H1 (cell line): ENCODE data around the gene GOLGA6C. TPM values are rescaled to one million over a fixed set of nuclear protein-coding genes. Genes with fewer than 3 reads are reported as not detected.

Experiments used
- CTCF ChIA-PET: fragments of 300-600 bp; sonication (Branson Sonifier 250); formaldehyde crosslinking; loops from one replicate; lab custom pipeline; 2021; ENCODE audit not compliant: partially characterized antibody; lab: Charles Lee
- POLR2A ChIA-PET: fragments of 300-600 bp; sonication (Branson Sonifier 250); formaldehyde crosslinking; loops from one replicate; lab custom pipeline; 2021; ENCODE audit warnings: inconsistent platforms; ENCODE audit not compliant: partially characterized antibody; lab: Charles Lee
- DNase-seq, 2 experiments: peaks; one replicate each; pipeline versions ENCODE4 v3.0.0 to v3.0.0-alpha.2; 2010 to 2022; ENCODE audit warnings: low spot score in 2 of 2, low read depth in 1 of 2, mixed read lengths in 1 of 2
- FAIRE-seq: peaks from 2 replicates; lab custom pipeline; 2011; peaks lifted over from hg19 to GRCh38; lab: Jason Lieb, UNC
- H2AFZ ChIP-seq: 2 replicates; pipeline ENCODE4 v1.8.1; 2012; ENCODE audit warnings: low read length, inconsistent platforms
- H2AK5ac ChIP-seq: 2 replicates; pipeline ENCODE4 v1.6.1; 2013; ENCODE audit warnings: low read depth, low read length
- H2BK120ac ChIP-seq: replicated peaks from 2 replicates; pipeline ENCODE3; 2013; ENCODE audit warnings: low read depth, low read length, inconsistent platforms
- H2BK12ac ChIP-seq: 2 replicates; pipeline ENCODE4 v1.6.1; 2013; ENCODE audit warnings: low read depth, low read length
- H2BK15ac ChIP-seq: 2 replicates; pipeline ENCODE4 v1.6.1; 2013; ENCODE audit warnings: low read length
- H2BK20ac ChIP-seq: 2 replicates; pipeline ENCODE4 v1.6.1; 2013; ENCODE audit warnings: low read length
- H2BK5ac ChIP-seq: 2 replicates; pipeline ENCODE4 v1.6.1; 2013; ENCODE audit warnings: low read depth, low read length
- H3K14ac ChIP-seq: 2 replicates; pipeline ENCODE4 v1.6.1; 2013; ENCODE audit warnings: inconsistent platforms; ENCODE audit not compliant: insufficient read length
- H3K18ac ChIP-seq: 2 replicates; pipeline ENCODE4 v1.6.1; 2013; ENCODE audit warnings: low read length; ENCODE audit errors: extremely low read depth
- H3K23ac ChIP-seq: 2 replicates; pipeline ENCODE4 v1.6.1; 2013; ENCODE audit warnings: inconsistent platforms; ENCODE audit not compliant: insufficient read length
- H3K23me2 ChIP-seq: 2 replicates; pipeline ENCODE4 v1.6.1; 2013; ENCODE audit warnings: low read depth, low read length
- H3K27ac ChIP-seq: 2 replicates; pipeline ENCODE4 v1.6.1; 2011; ENCODE audit warnings: low read depth, low read length, inconsistent platforms
- H3K27me3 ChIP-seq, 4 experiments: replicated peaks in 1 of 4; 1 replicate in 1 of 4; 2 replicates in 3 of 4; pipeline versions ENCODE4 v1.6.1 to v1.8.1; 2011 to 2013; ENCODE audit warnings: low read length in 3 of 4, mild to moderate bottlenecking in 3 of 4, inconsistent platforms in 2 of 4, mixed read lengths in 2 of 4, moderate library complexity in 1 of 4; ENCODE audit not compliant: control insufficient read depth in 3 of 4, insufficient read depth in 3 of 4; ENCODE audit errors: extremely low read depth in 1 of 4
- H3K36me3 ChIP-seq, 4 experiments: 2 replicates each; pipeline versions ENCODE4 v1.6.1 to v1.8.1; 2011 to 2013; ENCODE audit warnings: mild to moderate bottlenecking in 4 of 4, low read length in 3 of 4, moderate library complexity in 2 of 4, control low read depth in 1 of 4, inconsistent platforms in 1 of 4; ENCODE audit not compliant: insufficient read depth in 4 of 4, control insufficient read depth in 2 of 4
- H3K4ac ChIP-seq: replicated peaks from 2 replicates; pipeline ENCODE3; 2013; ENCODE audit warnings: low read length, low read depth, mixed read lengths, inconsistent platforms; ENCODE audit not compliant: insufficient read length
- H3K4me1 ChIP-seq, 4 experiments: replicated peaks in 1 of 4; 1 replicate in 1 of 4; 2 replicates in 3 of 4; pipeline versions ENCODE4 v1.6.1 to v1.8.1; 2011 to 2013; ENCODE audit warnings: low read length in 3 of 4, inconsistent platforms in 2 of 4, mixed read lengths in 1 of 4; ENCODE audit not compliant: insufficient read depth in 4 of 4, control insufficient read depth in 3 of 4
- H3K4me2 ChIP-seq, 2 experiments: 2 replicates each; pipeline versions ENCODE4 v1.6.1 to v1.8.1; 2011 to 2013; ENCODE audit warnings: low read depth in 2 of 2, low read length in 2 of 2, control low read depth in 1 of 2, inconsistent platforms in 1 of 2, mild to moderate bottlenecking in 1 of 2; ENCODE audit not compliant: insufficient read depth in 1 of 2
- H3K4me3 ChIP-seq, 4 experiments: fragments of 200-600, 300-600 bp in 1 of 4; sonication (generic), shearing (Covaris generic), sonication (Bioruptor Twin) in 1 of 4; 2 replicates each; pipeline versions ENCODE4 v1.5.1 to v1.8.1; 2011 to 2016; ENCODE audit warnings: low read length in 4 of 4, low read depth in 3 of 4, control low read depth in 2 of 4, inconsistent platforms in 2 of 4, mild to moderate bottlenecking in 2 of 4, mixed read lengths in 1 of 4, moderate library complexity in 1 of 4; ENCODE audit not compliant: insufficient read depth in 2 of 4; ENCODE audit errors: extremely low read depth in 1 of 4
- H3K56ac ChIP-seq: replicated peaks from 2 replicates; pipeline ENCODE3; 2013; ENCODE audit warnings: low read depth, mild to moderate bottlenecking, mixed read lengths, low read length, inconsistent platforms; ENCODE audit not compliant: insufficient read length
- H3K79me1 ChIP-seq: 2 replicates; pipeline ENCODE4 v1.6.1; 2013; ENCODE audit warnings: low read depth, low read length, control low read depth
- H3K79me2 ChIP-seq, 2 experiments: 2 replicates each; pipeline versions ENCODE4 v1.6.1 to v1.8.1; 2012 to 2013; ENCODE audit warnings: low read length in 2 of 2, mild to moderate bottlenecking in 2 of 2, inconsistent platforms in 1 of 2; ENCODE audit not compliant: insufficient read depth in 2 of 2, control insufficient read depth in 1 of 2
- H3K9ac ChIP-seq, 4 experiments: replicated peaks in 1 of 4; 1 replicate in 1 of 4; 2 replicates in 3 of 4; pipeline versions ENCODE4 v1.6.1 to v1.8.1; 2011 to 2013; ENCODE audit warnings: low read depth in 3 of 4, low read length in 3 of 4, control low read depth in 2 of 4, mild to moderate bottlenecking in 2 of 4, moderate library complexity in 2 of 4, inconsistent platforms in 1 of 4; ENCODE audit errors: extremely low read depth in 1 of 4
- H3K9me3 ChIP-seq, 2 experiments: 2 replicates each; pipeline versions ENCODE4 v1.6.1 to v1.8.1; 2012 to 2013; ENCODE audit warnings: mild to moderate bottlenecking in 2 of 2, moderate library complexity in 2 of 2, control low read depth in 1 of 2, inconsistent platforms in 1 of 2, low read depth in 1 of 2, low read length in 1 of 2, mixed read lengths in 1 of 2; ENCODE audit not compliant: insufficient read depth in 2 of 2
- H4K20me1 ChIP-seq, 2 experiments: replicated peaks in 1 of 2; 2 replicates each; pipeline versions ENCODE3 to v1.8.1; 2011 to 2013; ENCODE audit warnings: inconsistent platforms in 2 of 2, low read length in 2 of 2, mild to moderate bottlenecking in 1 of 2; ENCODE audit not compliant: insufficient read depth in 2 of 2, control insufficient read depth in 1 of 2
- H4K5ac ChIP-seq: 2 replicates; pipeline ENCODE4 v1.6.1; 2013; ENCODE audit warnings: low read length, low read depth, mixed read lengths, inconsistent platforms; ENCODE audit not compliant: insufficient read length
- H4K8ac ChIP-seq: 2 replicates; pipeline ENCODE4 v1.8.0; 2013; ENCODE audit warnings: mild to moderate bottlenecking, moderate library complexity, low read length, inconsistent platforms; ENCODE audit not compliant: insufficient read depth; ENCODE audit errors: extremely low read depth
- H4K91ac ChIP-seq: replicated peaks from 2 replicates; pipeline ENCODE3; 2013; ENCODE audit warnings: low read length, mixed read lengths, inconsistent platforms; ENCODE audit not compliant: insufficient read length
- CHD1 ChIP-seq: IDR thresholded peaks from 2 replicates; pipeline ENCODE4 v1.6.1; 2012; ENCODE audit warnings: low read depth, low read length, improper control_type of control experiment
- EP300 ChIP-seq, 2 experiments: IDR thresholded peaks; 1 replicate in 1 of 2; 2 replicates in 1 of 2; pipeline ENCODE4 v1.6.1; 2011 to 2012; ENCODE audit warnings: low read depth in 2 of 2, low read length in 2 of 2, mild to moderate bottlenecking in 2 of 2, borderline replicate concordance in 1 of 2, inconsistent platforms in 1 of 2, moderate library complexity in 1 of 2
- EZH2 ChIP-seq: fragments of 200-600 bp; sonication (generic); IDR thresholded peaks from 2 replicates; pipeline ENCODE4 v1.7.1; 2012; ENCODE audit warnings: low read depth, mild to moderate bottlenecking, moderate library complexity, low read length, inconsistent platforms; ENCODE audit not compliant: severe bottlenecking
- GTF2F1 ChIP-seq: IDR thresholded peaks from 2 replicates; pipeline ENCODE4 v1.6.1; 2012; ENCODE audit warnings: low read depth, low read length, improper control_type of control experiment, borderline replicate concordance
- HDAC6 ChIP-seq: IDR thresholded peaks from one replicate; pipeline ENCODE4 v1.7.1; 2012; ENCODE audit warnings: low read depth, mild to moderate bottlenecking, inconsistent platforms, low read length, moderate library complexity
- JUND ChIP-seq: IDR thresholded peaks from 2 replicates; pipeline ENCODE4 v1.6.1; 2011; ENCODE audit warnings: mild to moderate bottlenecking, improper control_type of control experiment, low read length
- RFX5 ChIP-seq: IDR thresholded peaks from 2 replicates; pipeline ENCODE4 v1.6.1; 2011; ENCODE audit warnings: low read depth, low read length, improper control_type of control experiment, borderline replicate concordance
- SP4 ChIP-seq: IDR thresholded peaks from 2 replicates; pipeline ENCODE4 v1.6.1; 2012; ENCODE audit warnings: low read length, inconsistent platforms
- SUZ12 ChIP-seq: fragments of 200-600 bp; sonication (generic); IDR thresholded peaks from 2 replicates; pipeline ENCODE4 v1.6.1; 2012; ENCODE audit warnings: mild to moderate bottlenecking, inconsistent platforms, low read length, moderate library complexity, mixed read lengths
- TAF7 ChIP-seq: optimal IDR thresholded peaks from 2 replicates; pipeline ENCODE3; 2011; ENCODE audit warnings: low read depth, mild to moderate bottlenecking, inconsistent platforms, low read length, moderate library complexity, borderline replicate concordance
- WGBS, 2 experiments: shearing (Covaris generic) in 1 of 2; methylation state at CpG; one replicate each; pipeline versions ENCODE4 v1.1.6 to v1.1.7; 2013 to 2015; ENCODE audit warnings: low lambda C conversion rate in 2 of 2, mixed read lengths in 2 of 2, inconsistent platforms in 1 of 2, low coverage in 1 of 2, missing lambda C conversion rate in 1 of 2; ENCODE audit not compliant: insufficient replicate concordance in 2 of 2, insufficient coverage in 1 of 2, insufficient read length in 1 of 2; ENCODE audit errors: extremely low coverage in 1 of 2, missing lambda C conversion rate in 1 of 2; 5-methylcytosine and 5-hydroxymethylcytosine counted together
- polyA plus RNA-seq, 7 experiments: library from polyadenylated mRNA; depleted of rRNA in 3 of 7; stranded (reverse) in 5 of 7; unstranded in 2 of 7; fragments of >200 nt in 5 of 7; fragments of 200-250 nt in 2 of 7; gene quantifications; 1 replicate in 5 of 7; 2 replicates in 1 of 7; 4 replicates in 1 of 7; pipeline versions ENCODE4 v1.2.1 to v1.2.3, GENCODE V29; 2011 to 2013; ENCODE audit warnings: missing spikeins in 2 of 7, mixed read lengths in 2 of 7
- total RNA-seq: library from RNA; stranded (reverse); fragmentation: NEBNext Ultra II Directional; extraction: Animal tissue kit (Norgen Biotek cat#: 25700); gene quantifications from 2 replicates; pipeline ENCODE4 v1.2.1, GENCODE V29; 2021
- TF ChIP-seq, protein P1 (sequence below): IDR thresholded peaks from 2 replicates; pipeline ENCODE4 v1.6.1; 2011; ENCODE audit warnings: low read depth, mild to moderate bottlenecking, low read length; ENCODE audit not compliant: insufficient read depth

GOLGA6C gene
- total and polyA plus RNA-seq, 2 of the 8 experiments (the other 6 are each of a cell fraction or from before 2014, with no cell fraction given), result 0.14 to 0.35 TPM

DNA sequence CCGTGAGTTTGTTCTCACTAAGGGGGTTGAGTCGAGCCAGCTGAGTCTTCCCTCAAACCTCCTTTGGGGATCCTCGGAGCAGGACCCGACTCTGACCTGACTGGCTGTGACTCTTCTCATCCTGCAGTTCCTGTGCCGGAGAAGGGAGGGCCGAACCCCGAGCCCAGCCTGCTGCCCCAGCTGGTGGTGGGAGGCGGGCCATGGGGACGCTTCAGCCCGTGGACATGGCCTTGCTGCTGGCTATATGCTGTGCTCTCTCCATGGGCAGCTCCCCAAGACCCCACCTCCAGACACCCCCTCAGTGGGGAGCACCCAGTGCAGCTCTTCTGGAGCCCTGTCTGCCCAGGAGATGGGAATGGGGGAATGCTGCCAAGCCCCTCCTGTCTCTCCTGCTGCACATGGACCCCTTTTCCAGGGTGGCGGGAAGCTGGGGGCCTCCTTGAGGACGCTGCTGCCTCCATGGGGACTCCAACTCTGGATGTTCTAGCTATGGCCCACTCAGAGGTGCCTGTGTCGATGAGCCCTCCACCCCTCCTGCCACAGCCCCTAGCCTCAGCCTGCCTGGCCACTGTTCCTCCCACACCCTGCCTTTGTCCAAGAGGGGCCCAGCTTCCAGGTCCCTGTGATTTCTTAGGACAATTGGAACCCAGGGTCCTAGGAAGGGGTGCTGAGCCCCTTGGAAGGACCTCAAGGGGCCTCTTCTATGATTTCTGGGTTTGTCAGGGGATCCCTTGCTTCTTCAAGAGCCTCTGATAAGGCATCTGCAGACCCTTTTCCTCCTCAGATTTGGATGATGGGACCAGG is 43.6 kb upstream of the GOLGA6C start:
- Histone ChIP-seq H3K56ac (no peak overlapping the region), H3K18ac (no peak overlapping the region; the same call in 1 of the 2 replicates), H4K91ac (no peak overlapping the region), H3K27me3 (no peaks in the 10 kb centered on the region), H3K23ac (no peak overlapping the region), H3K9me3 (no peaks in the 10 kb centered on the region), H4K5ac (no peak overlapping the region), H3K79me1 (no peaks in the 10 kb centered on the region; the same call in 1 of the 2 replicates), H2BK5ac (no peak overlapping the region), H3K4me3 (no peak overlapping the region), H3K4me2 (no peak overlapping the region), H3K4ac (no peak overlapping the region), H4K20me1 (peaks cover 18 to 26% of the 10 kb centered on the region in 2 experiments), H3K36me3 (peaks cover 9 to 28% (median 13%) of the 10 kb centered on the region in 4 experiments; a peak in 7 of 8 replicates), H2BK12ac (no peak overlapping the region), H3K27ac (no peak overlapping the region), H4K8ac (0 out of 2 replicates have a peak overlapping the region, but pooled peaks have one; percentile 18), H2AK5ac (no peak overlapping the region), H2BK15ac (no peak overlapping the region), H3K23me2 (no peaks in the 10 kb centered on the region), H3K79me2 (peaks cover 0 to 12% of the 10 kb centered on the region in 2 experiments; a peak in 2 of 4 replicates), H3K4me1 (peaks cover 0 to 17% (median 3%) of the 10 kb centered on the region in 4 experiments; a peak in 4 of 7 replicates), H3K9ac (no peak overlapping the region), H2BK120ac (no peak overlapping the region), H3K14ac (no peak overlapping the region), H2BK20ac (no peak overlapping the region), H2AFZ (no peak overlapping the region)
- CTCF ChIA-PET, result interaction anchor here (0.6 to 5.6 kb wide), 11 partner anchors 8 to 263 kb away, joined by 3 to 24 read pairs (median 3); partner anchors contain the start of gene C15orf39
- 75% methylated on average over 12 of the region's 13 CpGs; no CpG with 5 or more reads in 1 of the 2 experiments for WGBS, 2 experiments
- POLR2A ChIA-PET, result interaction anchor here (0.6 to 2.8 kb wide), 7 partner anchors 13 to 404 kb away, joined by 3 to 10 read pairs (median 3); partner anchors contain the start of genes C15orf39 and PPCDC
- peak in 1 of 2 experiments; percentile 59 for DNase-seq
- no peak for FAIRE-seq
- TF ChIP-seq EZH2, result no peak
- no peak for TF ChIP-seq CHD1
- no peak for TF ChIP-seq JUND
- no peak for TF ChIP-seq GTF2F1
- no peak for TF ChIP-seq SUZ12
- TF ChIP-seq SP4, result no peak
- no peak for TF ChIP-seq HDAC6
- TF ChIP-seq, protein P1, sequence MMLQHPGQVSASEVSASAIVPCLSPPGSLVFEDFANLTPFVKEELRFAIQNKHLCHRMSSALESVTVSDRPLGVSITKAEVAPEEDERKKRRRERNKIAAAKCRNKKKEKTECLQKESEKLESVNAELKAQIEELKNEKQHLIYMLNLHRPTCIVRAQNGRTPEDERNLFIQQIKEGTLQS, result no peak
- TF ChIP-seq EP300 (IDR thresholded peaks at IDR 0.05; ENCODE audit: borderline replicate concordance in 1 of 2, low read depth in 2 of 2, low read length in 2 of 2), result no peak
- no peak for TF ChIP-seq TAF7
- TF ChIP-seq RFX5, result no peak
